ENCODE results near the gene MRGPRE.

The MRGPRE gene

GRCh38 chr11:3215346-3216026 is 16.7 kb downstream of the MRGPRE start:
- no peak for DNase-seq (ENCODE audit: low read depth in 1 of 2, low spot score in 1 of 2)

GRCh38 chr11:3214420-3214699 is 17.9 kb downstream of the MRGPRE start:
- no peak for DNase-seq (ENCODE audit: low read depth in 1 of 2, low spot score in 1 of 2)

GRCh38 chr11:3213659-3214419 is 18.4 kb downstream of the MRGPRE start:
- no peak for DNase-seq (ENCODE audit: low read depth in 1 of 2, low spot score in 1 of 2)

- DNase-seq (ENCODE audit: low read depth in 1 of 2, low spot score in 1 of 2), result no peak
Measured at GRCh38 chr11:3208272-3208671, 23.9 kb downstream of the MRGPRE start.

GRCh38 chr11:3207526-3208189 is 24.6 kb downstream of the MRGPRE start:
- no peak for DNase-seq (ENCODE audit: low read depth in 1 of 2, low spot score in 1 of 2)

GRCh38 chr11:3206922-3207204 is 25.4 kb downstream of the MRGPRE start:
- DNase-seq (ENCODE audit: low read depth in 1 of 2, low spot score in 1 of 2), result no peak

GRCh38 chr11:3206156-3206921 is 25.9 kb downstream of the MRGPRE start:
- DNase-seq (ENCODE audit: low read depth in 1 of 2, low spot score in 1 of 2), result no peak

GRCh38 chr11:3205261-3206155 is 26.7 kb downstream of the MRGPRE start:
- no peak for DNase-seq (ENCODE audit: low read depth in 1 of 2, low spot score in 1 of 2)

GRCh38 chr11:3204141-3205015 is 27.8 kb downstream of the MRGPRE start:
- DNase-seq (ENCODE audit: low read depth in 1 of 2, low spot score in 1 of 2), result no peak

GRCh38 chr11:3203221-3204043 is 28.8 kb downstream of the MRGPRE start:
- no peak for DNase-seq (ENCODE audit: low read depth in 1 of 2, low spot score in 1 of 2)

GRCh38 chr11:3202759-3203158 is 29.5 kb downstream of the MRGPRE start:
- no peak for DNase-seq (ENCODE audit: low read depth in 1 of 2, low spot score in 1 of 2)

- no peak for DNase-seq (ENCODE audit: low read depth in 1 of 2, low spot score in 1 of 2)
Measured at GRCh38 chr11:3202305-3202704, 29.9 kb downstream of the MRGPRE start.

- no peak for DNase-seq (ENCODE audit: low read depth in 1 of 2, low spot score in 1 of 2)
Measured at GRCh38 chr11:3201677-3202181, 30.5 kb downstream of the MRGPRE start.

GRCh38 chr11:3201112-3201581 is 31.1 kb downstream of the MRGPRE start:
- DNase-seq (ENCODE audit: low read depth in 1 of 2, low spot score in 1 of 2), result no peak

GRCh38 chr11:3200388-3201111 is 31.7 kb downstream of the MRGPRE start:
- DNase-seq (ENCODE audit: low read depth in 1 of 2, low spot score in 1 of 2), result no peak

GRCh38 chr11:3199537-3200295 is 32.5 kb downstream of the MRGPRE start:
- DNase-seq (ENCODE audit: low read depth in 1 of 2, low spot score in 1 of 2), result no peak

- no peak for DNase-seq (ENCODE audit: low read depth in 1 of 2, low spot score in 1 of 2)
Measured at GRCh38 chr11:3198815-3199214, 33.4 kb downstream of the MRGPRE start.

All from activated T-helper 1 cell treated with anti-CD3 and anti-CD28 coated beads, Interleukin-2, amount 50 U/mL, for 16 hours (primary cell).